Testis (tissue), 2 donors: Measurements from ENCODE around the gene GABPA.

ENCODE experiments used
- POLR2A ChIP-seq: fragments of 450-650 bp; IDR thresholded peaks from one replicate; pipeline ENCODE4 v1.6.1; 2017; ENCODE audit warnings: antibody characterized with exemption, mild to moderate bottlenecking, moderate library complexity
- TF ChIP-seq, protein P1 (sequence below), 3 experiments: fragments of 450-650 bp in 2 of 3; fragments of 200-600 bp in 1 of 3; sonication (generic) in 1 of 3; IDR thresholded peaks; one replicate each; pipeline ENCODE4 v1.5.1; 2016 to 2019; ENCODE audit warnings: antibody characterized with exemption in 3 of 3, mild to moderate bottlenecking in 2 of 3, moderate library complexity in 1 of 3

DNA sequence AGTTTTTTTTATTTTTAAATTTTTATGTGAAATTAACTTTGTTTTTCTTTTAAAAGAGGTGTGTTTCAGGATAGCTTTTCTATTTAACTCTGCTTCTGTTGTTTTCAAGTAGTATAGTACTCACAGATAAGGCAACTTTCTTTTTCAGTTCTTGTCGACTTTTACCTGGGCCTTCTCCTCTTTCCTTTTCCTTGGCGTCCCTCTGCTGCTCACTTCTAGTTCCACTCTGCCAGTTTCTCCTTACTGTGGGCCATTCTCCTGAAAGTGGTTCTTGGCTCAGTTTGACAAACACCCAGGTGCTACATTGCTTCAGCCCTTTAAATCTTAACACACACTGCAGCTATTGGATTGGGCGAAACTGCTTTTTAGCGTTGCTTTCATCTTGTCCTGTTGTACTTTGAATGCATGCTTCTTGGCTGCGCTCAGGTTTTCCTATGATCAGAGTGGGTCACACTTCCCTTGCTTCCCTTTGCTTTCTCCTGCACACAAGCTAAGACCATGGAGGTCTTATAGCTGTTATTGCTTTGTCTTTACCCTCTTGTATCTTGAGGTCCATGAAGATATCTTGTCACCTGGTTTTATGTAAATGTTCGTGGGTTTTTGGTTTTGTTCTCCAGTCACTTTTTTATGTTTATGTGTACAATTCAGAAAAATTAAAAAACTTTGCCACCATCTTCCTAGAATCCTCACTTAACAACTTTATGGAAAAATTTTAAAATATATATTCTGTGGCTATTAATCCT, 21.6 kb downstream of the GABPA start:
- TF ChIP-seq, protein P1, sequence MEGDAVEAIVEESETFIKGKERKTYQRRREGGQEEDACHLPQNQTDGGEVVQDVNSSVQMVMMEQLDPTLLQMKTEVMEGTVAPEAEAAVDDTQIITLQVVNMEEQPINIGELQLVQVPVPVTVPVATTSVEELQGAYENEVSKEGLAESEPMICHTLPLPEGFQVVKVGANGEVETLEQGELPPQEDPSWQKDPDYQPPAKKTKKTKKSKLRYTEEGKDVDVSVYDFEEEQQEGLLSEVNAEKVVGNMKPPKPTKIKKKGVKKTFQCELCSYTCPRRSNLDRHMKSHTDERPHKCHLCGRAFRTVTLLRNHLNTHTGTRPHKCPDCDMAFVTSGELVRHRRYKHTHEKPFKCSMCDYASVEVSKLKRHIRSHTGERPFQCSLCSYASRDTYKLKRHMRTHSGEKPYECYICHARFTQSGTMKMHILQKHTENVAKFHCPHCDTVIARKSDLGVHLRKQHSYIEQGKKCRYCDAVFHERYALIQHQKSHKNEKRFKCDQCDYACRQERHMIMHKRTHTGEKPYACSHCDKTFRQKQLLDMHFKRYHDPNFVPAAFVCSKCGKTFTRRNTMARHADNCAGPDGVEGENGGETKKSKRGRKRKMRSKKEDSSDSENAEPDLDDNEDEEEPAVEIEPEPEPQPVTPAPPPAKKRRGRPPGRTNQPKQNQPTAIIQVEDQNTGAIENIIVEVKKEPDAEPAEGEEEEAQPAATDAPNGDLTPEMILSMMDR (IDR thresholded peaks at IDR 0.05), result no peak
- TF ChIP-seq POLR2A, result no peak
